GM12892 (cell line): ENCODE measurements around the gene CARD9.

Source experiments
- POLR2A ChIP-seq: IDR thresholded peaks from 2 replicates; pipeline ENCODE4 v1.6.1; 2011; ENCODE audit warnings: low read depth, low read length, control low read depth
- POLR2AphosphoS5 ChIP-seq: IDR thresholded peaks from 2 replicates; pipeline ENCODE4 v1.6.1; 2011; ENCODE audit warnings: low read depth, low read length, control low read depth

DNA sequence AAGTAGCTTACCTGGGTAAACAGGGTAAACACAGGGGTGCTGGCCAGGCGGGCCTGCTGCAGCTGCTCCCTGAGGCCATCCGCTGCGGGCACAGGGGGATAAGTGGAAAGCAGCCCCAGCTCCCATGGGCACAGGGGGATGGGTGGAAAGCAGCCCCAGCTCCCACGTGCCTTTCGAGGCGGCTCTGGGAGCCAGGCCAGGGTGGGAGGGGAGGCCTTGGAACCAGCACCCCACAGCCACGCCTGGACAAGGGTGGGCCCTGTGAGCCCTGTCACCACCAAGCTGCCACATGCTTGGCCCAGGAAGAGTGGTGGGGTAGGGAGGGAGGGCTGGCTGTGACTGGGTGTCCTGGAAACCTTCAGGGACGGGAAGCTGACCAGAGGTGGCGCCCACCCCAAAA is 7.8 kb upstream of the CARD9 start:
- TF ChIP-seq POLR2A, result no peak
- TF ChIP-seq POLR2AphosphoS5, result no peak
